HepG2 (cell line): ENCODE results near the gene VGLL4. TPM values are rescaled to one million over a fixed set of nuclear protein-coding genes. Genes with fewer than 3 reads are reported as not detected.

Source experiments
- ARNT2 ChIP-seq: sonication (generic); formaldehyde crosslinking; IDR thresholded peaks from 2 replicates; pipeline ENCODE4 v1.8.0; 2022; ENCODE audit warnings: mild to moderate bottlenecking, low read depth, missing genetic modification reagents, moderate library complexity
- IRF2 ChIP-seq: IDR thresholded peaks from 2 replicates; pipeline ENCODE4 v1.6.1; 2018; ENCODE audit warnings: missing genetic modification reagents, missing compliant biosample characterization
- KLF15 ChIP-seq: sonication (generic); formaldehyde crosslinking; IDR thresholded peaks from 2 replicates; pipeline ENCODE4 v1.8.1; 2023; ENCODE audit warnings: borderline replicate concordance, mild to moderate bottlenecking, inconsistent platforms, missing genetic modification reagents, mixed read lengths
- PRPF4 ChIP-seq: fragments of 200-400 bp; formaldehyde crosslinking; IDR thresholded peaks from 2 replicates; pipeline ENCODE4 v1.6.1; 2016; ENCODE audit warnings: low read length, low read depth; ENCODE audit not compliant: poor library complexity, severe bottlenecking
- TEAD2 ChIP-seq: sonication (generic); formaldehyde crosslinking; IDR thresholded peaks from 2 replicates; pipeline ENCODE4 v1.9.0; 2021; ENCODE audit warnings: missing genetic modification reagents
- TMF1 ChIP-seq: sonication (generic); formaldehyde crosslinking; IDR thresholded peaks from 2 replicates; pipeline ENCODE4 v1.8.1; 2022; ENCODE audit warnings: low read depth, missing genetic modification reagents
- ZBTB38 ChIP-seq: sonication (generic); formaldehyde crosslinking; IDR thresholded peaks from 2 replicates; pipeline ENCODE4 v1.5.1; 2020; ENCODE audit warnings: mild to moderate bottlenecking, missing genetic modification reagents
- ZNF441 ChIP-seq: sonication (generic); formaldehyde crosslinking; IDR thresholded peaks from 2 replicates; pipeline ENCODE4 v1.7.0; 2021; ENCODE audit warnings: missing genetic modification reagents, borderline replicate concordance
- ZNF496 ChIP-seq: sonication (generic); formaldehyde crosslinking; IDR thresholded peaks from 2 replicates; pipeline ENCODE4 v1.8.1; 2023; ENCODE audit warnings: mild to moderate bottlenecking, moderate library complexity, missing genetic modification reagents; ENCODE audit not compliant: insufficient replicate concordance
- ZNF724P ChIP-seq: sonication (generic); formaldehyde crosslinking; IDR thresholded peaks from 2 replicates; pipeline ENCODE4 v1.8.0; 2022; ENCODE audit warnings: missing genetic modification reagents, borderline replicate concordance
- ZNF891 ChIP-seq: sonication (generic); formaldehyde crosslinking; IDR thresholded peaks from 2 replicates; pipeline ENCODE4 v1.5.0; 2020; ENCODE audit warnings: mild to moderate bottlenecking, missing genetic modification reagents
- polyA plus RNA-seq, 8 experiments: library from polyadenylated mRNA; depleted of rRNA in 3 of 8; stranded (reverse) in 7 of 8; unstranded in 1 of 8; fragments of >200 nt; fragmentation: Illumina TruSeq in 4 of 8; extraction: Trizol in 4 of 8; gene quantifications; 2 replicates each; pipeline versions ENCODE4 v1.2.1 to v1.2.3, GENCODE V29; 2011 to 2016; ENCODE audit warnings: low read depth in 4 of 8, missing spikeins in 1 of 8, mixed read lengths in 1 of 8; ENCODE audit not compliant: insufficient read depth in 1 of 8
- total RNA-seq, 5 experiments: library from RNA; depleted of rRNA; stranded (reverse); fragments of >200 nt; fragmentation: Illumina TruSeq; extraction: Trizol; gene quantifications; 2 replicates each; pipeline ENCODE4 v1.2.3, GENCODE V29; 2016; ENCODE audit warnings: low read depth in 1 of 5
- TF ChIP-seq, protein P1 (sequence below): sonication (generic); formaldehyde crosslinking; IDR thresholded peaks from 2 replicates; pipeline ENCODE4 v1.5.1; 2020; ENCODE audit warnings: mild to moderate bottlenecking, missing genetic modification reagents
- TF ChIP-seq, protein P2 (sequence below): sonication (generic); formaldehyde crosslinking; IDR thresholded peaks from 2 replicates; pipeline ENCODE4 v1.4.0; 2020; ENCODE audit warnings: missing genetic modification reagents, low read depth, mild to moderate bottlenecking, borderline replicate concordance

Gene VGLL4
- total and polyA plus RNA-seq, 2 of the 13 experiments (the other 11 are each of a cell fraction or from before 2014, with no cell fraction given): 23.2 to 39.0 TPM

DNA sequence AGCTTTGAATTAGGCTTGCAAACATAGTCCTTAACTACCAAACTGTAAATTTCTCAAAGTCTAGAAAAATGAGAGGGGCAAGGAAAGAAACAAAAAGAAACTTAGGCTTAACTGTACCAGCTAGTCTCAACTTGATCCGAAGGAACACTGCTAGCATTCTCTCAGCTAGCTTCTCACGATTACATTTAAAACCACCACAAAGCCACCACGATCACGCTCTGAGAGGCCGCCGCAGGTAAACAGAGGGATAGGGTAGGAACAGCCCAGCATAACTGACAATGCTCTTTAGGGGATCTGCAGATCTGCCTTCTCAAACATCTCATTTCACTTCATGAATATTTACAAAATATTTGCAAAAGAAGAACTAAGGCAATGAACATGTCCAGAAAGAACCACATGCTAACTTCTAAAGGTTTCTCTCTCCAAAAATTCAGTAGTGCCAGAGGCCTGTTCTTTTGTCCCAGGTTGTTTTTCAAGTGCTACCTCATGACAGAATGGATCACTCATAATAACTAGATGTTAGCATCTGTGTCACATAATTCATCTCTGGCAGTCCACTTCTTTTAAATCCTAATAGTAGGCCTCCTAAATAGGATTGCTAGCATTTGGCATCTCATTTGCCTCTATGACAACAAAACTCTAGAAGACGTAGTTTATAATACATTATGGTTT, 18.9 kb downstream of the VGLL4 start (continued):
- TF ChIP-seq TEAD2: no peak
- no peak for TF ChIP-seq ZNF724P (CRISPR knock-in tag)
- no peak for TF ChIP-seq TMF1
- TF ChIP-seq KLF15 (CRISPR knock-in tag): no peak
- peak; percentile 88 for TF ChIP-seq ZBTB38
- TF ChIP-seq, protein P1, sequence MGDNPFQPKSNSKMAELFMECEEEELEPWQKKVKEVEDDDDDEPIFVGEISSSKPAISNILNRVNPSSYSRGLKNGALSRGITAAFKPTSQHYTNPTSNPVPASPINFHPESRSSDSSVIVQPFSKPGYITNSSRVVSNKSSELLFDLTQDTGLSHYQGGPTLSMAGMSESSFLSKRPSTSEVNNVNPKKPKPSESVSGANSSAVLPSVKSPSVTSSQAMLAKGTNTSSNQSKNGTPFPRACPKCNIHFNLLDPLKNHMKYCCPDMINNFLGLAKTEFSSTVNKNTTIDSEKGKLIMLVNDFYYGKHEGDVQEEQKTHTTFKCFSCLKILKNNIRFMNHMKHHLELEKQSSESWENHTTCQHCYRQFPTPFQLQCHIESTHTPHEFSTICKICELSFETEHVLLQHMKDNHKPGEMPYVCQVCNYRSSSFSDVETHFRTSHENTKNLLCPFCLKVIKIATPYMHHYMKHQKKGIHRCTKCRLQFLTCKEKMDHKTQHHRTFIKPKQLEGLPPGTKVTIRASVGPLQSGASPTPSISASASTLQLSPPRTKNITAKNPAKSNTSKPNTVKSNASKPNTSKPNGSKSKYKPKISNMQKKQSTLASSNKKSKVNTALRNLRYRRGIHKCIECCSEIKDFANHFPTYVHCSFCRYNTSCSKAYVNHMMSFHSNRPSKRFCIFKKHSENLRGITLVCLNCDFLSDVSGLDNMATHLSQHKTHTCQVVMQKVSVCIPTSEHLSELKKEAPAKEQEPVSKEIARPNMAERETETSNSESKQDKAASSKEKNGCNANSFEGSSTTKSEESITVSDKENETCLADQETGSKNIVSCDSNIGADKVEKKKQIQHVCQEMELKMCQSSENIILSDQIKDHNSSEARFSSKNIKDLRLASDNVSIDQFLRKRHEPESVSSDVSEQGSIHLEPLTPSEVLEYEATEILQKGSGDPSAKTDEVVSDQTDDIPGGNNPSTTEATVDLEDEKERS (CRISPR knock-in tag): no peak
- TF ChIP-seq ZNF496 (CRISPR knock-in tag): no peak
- peak; percentile 45 for TF ChIP-seq PRPF4
- no peak for TF ChIP-seq ARNT2 (CRISPR knock-in tag)
- no peak for TF ChIP-seq ZNF441
- no peak for TF ChIP-seq ZNF891 (CRISPR knock-in tag)
- TF ChIP-seq IRF2 (CRISPR knock-in tag): no peak
- TF ChIP-seq, protein P2, sequence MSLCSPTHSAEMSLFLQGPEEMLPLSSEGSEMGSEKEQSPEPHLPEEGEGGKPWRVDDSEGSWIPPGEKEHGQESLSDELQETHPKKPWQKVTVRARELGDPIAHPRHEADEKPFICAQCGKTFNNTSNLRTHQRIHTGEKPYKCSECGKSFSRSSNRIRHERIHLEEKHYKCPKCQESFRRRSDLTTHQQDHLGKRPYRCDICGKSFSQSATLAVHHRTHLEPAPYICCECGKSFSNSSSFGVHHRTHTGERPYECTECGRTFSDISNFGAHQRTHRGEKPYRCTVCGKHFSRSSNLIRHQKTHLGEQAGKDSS: no peak
